NB4 (cell line): ENCODE data around the gene NR3C2.

Experiments used
- DNase-seq: peaks from one replicate; pipeline ENCODE4 v3.0.0; 2010; ENCODE audit warnings: low read depth
- H3K4me3 ChIP-seq: one replicate; pipeline ENCODE4 v1.5.1; 2011; ENCODE audit warnings: mild to moderate bottlenecking, low read depth, low read length, moderate library complexity
- CTCF ChIP-seq: IDR thresholded peaks from one replicate; pipeline ENCODE4 v1.5.1; 2012; ENCODE audit warnings: low read depth, low read length
- MAX ChIP-seq: IDR thresholded peaks from 2 replicates; pipeline ENCODE4 v1.6.1; 2011; ENCODE audit warnings: low read depth, low read length
- MYC ChIP-seq: IDR thresholded peaks from 2 replicates; pipeline ENCODE4 v1.6.1; 2011; ENCODE audit warnings: low read depth, low read length
- POLR2A ChIP-seq: IDR thresholded peaks from 2 replicates; pipeline ENCODE4 v1.6.1; 2011; ENCODE audit warnings: mild to moderate bottlenecking; ENCODE audit not compliant: insufficient read length; ENCODE audit errors: extremely low read depth

The NR3C2 gene

GRCh38 chr4:148315049-148315448 lies 127.2 kb downstream of the NR3C2 start:
- TF ChIP-seq POLR2A (no peak), MAX (no peak), MYC (no peak), CTCF (no peak)
- H3K4me3 ChIP-seq = no peak overlapping the region
- no peak for DNase-seq

- DNase-seq = no peak
- no peak overlapping the region for H3K4me3 ChIP-seq
- TF ChIP-seq CTCF (no peak), MAX (no peak), POLR2A (no peak), MYC (no peak)
Observed at GRCh38 chr4:148312956-148313490, 129.2 kb downstream of the NR3C2 start.

- H3K4me3 ChIP-seq = no peak overlapping the region
- TF ChIP-seq MYC = no peak
- TF ChIP-seq CTCF = no peak
- no peak for TF ChIP-seq POLR2A
- TF ChIP-seq MAX = no peak
- DNase-seq = no peak
Observed at GRCh38 chr4:148311526-148311925, 130.7 kb downstream of the NR3C2 start.

- H3K4me3 ChIP-seq = no peak overlapping the region
- no peak for DNase-seq
- TF ChIP-seq MAX = no peak
- TF ChIP-seq MYC = no peak
- no peak for TF ChIP-seq POLR2A
- TF ChIP-seq CTCF = no peak
Observed at GRCh38 chr4:148310756-148311155, 131.5 kb downstream of the NR3C2 start.

- DNase-seq = no peak
- H3K4me3 ChIP-seq = no peak overlapping the region
- no peak for TF ChIP-seq CTCF
- no peak for TF ChIP-seq MAX
- no peak for TF ChIP-seq MYC
- TF ChIP-seq POLR2A = no peak
Observed at GRCh38 chr4:148305751-148306150, 136.5 kb downstream of the NR3C2 start.

GRCh38 chr4:148302416-148302815 lies 139.8 kb downstream of the NR3C2 start:
- no peak overlapping the region for H3K4me3 ChIP-seq
- DNase-seq = no peak
- no peak for TF ChIP-seq MAX
